Measurements from ENCODE around the gene AGMO. TPM values are rescaled to one million over a fixed set of nuclear protein-coding genes. Genes with fewer than 3 reads are reported as not detected.

AGMO gene
- total and polyA plus RNA-seq, 2 of the 8 experiments (the other 6 are each of a cell fraction or from before 2014, with no cell fraction given) = 0.22 to 0.45 TPM

- no peak overlapping the region for H2BK20ac ChIP-seq (ENCODE audit: low read length)
- no peak overlapping the region for H3K9ac ChIP-seq (replicated peaks in 1 of 4; ENCODE audit: extremely low read depth in 1 of 4, low read depth in 3 of 4, low read length in 3 of 4)
- H3K27ac ChIP-seq (ENCODE audit: low read depth, low read length) = no peak overlapping the region
- H3K4me1 ChIP-seq (replicated peaks in 1 of 4; ENCODE audit: control insufficient read depth in 3 of 4, insufficient read depth in 4 of 4, low read length in 3 of 4) = no peaks in the 10 kb centered on the region
- H2BK12ac ChIP-seq (ENCODE audit: low read depth, low read length) = no peak overlapping the region
- H3K4ac ChIP-seq (replicated peaks; ENCODE audit: insufficient read length, low read depth, low read length) = no peak overlapping the region
- DNase-seq (ENCODE audit: low read depth in 1 of 2, low spot score in 2 of 2) (no peak), FAIRE-seq (no peak)
- H3K4me3 ChIP-seq (ENCODE audit: extremely low read depth in 1 of 4, insufficient read depth in 2 of 4, low read depth in 3 of 4, low read length in 4 of 4) = no peak overlapping the region
- no peaks in the 10 kb centered on the region for H4K20me1 ChIP-seq (replicated peaks in 1 of 2; ENCODE audit: control insufficient read depth in 1 of 2, insufficient read depth in 2 of 2, low read length in 2 of 2)
- no peak overlapping the region for H3K23ac ChIP-seq (ENCODE audit: insufficient read length)
- CTCF ChIA-PET (ENCODE audit: partially characterized antibody) = interaction anchor here (0.6 kb wide), 1 partner anchor 577 kb away, joined by 3 read pairs; no protein-coding TSS in a partner anchor
- WGBS, 2 experiments (ENCODE audit: extremely low coverage in 1 of 2, insufficient coverage in 1 of 2, insufficient read length in 1 of 2, insufficient replicate concordance in 2 of 2, low coverage in 1 of 2, low lambda C conversion rate in 2 of 2, missing lambda C conversion rate in 1 of 2) = 82% methylated on average over 1 of the region's 1 CpG; no CpG with 5 or more reads in 1 of the 2 experiments
- H3K79me1 ChIP-seq (ENCODE audit: low read depth, low read length) = no peaks in the 10 kb centered on the region
- no peak overlapping the region for H3K18ac ChIP-seq (ENCODE audit: extremely low read depth, low read length)
- POLR2A ChIA-PET (ENCODE audit: partially characterized antibody) = no interaction called here
- no peak overlapping the region for H2BK120ac ChIP-seq (replicated peaks; ENCODE audit: low read depth, low read length)
- no peak overlapping the region for H3K14ac ChIP-seq (ENCODE audit: insufficient read length)
- H3K79me2 ChIP-seq (ENCODE audit: control insufficient read depth in 1 of 2, insufficient read depth in 2 of 2, low read length in 2 of 2) = no peaks in the 10 kb centered on the region
- H4K91ac ChIP-seq (replicated peaks; ENCODE audit: insufficient read length, low read length) = no peak overlapping the region
- H3K56ac ChIP-seq (replicated peaks; ENCODE audit: insufficient read length, low read depth, low read length) = no peak overlapping the region
- no peaks in the 10 kb centered on the region for H3K23me2 ChIP-seq (ENCODE audit: low read depth, low read length)
- H2BK15ac ChIP-seq (ENCODE audit: low read length) = no peak overlapping the region
- no peaks in the 10 kb centered on the region for H3K9me3 ChIP-seq (ENCODE audit: insufficient read depth in 2 of 2, low read depth in 1 of 2, low read length in 1 of 2)
- no peak overlapping the region for H2BK5ac ChIP-seq (ENCODE audit: low read depth, low read length)
- H3K36me3 ChIP-seq (ENCODE audit: control insufficient read depth in 2 of 4, insufficient read depth in 4 of 4, low read length in 3 of 4) = no peaks in the 10 kb centered on the region
- H3K4me2 ChIP-seq (ENCODE audit: insufficient read depth in 1 of 2, low read depth in 2 of 2, low read length in 2 of 2) = no peak overlapping the region
- no peak overlapping the region for H2AK5ac ChIP-seq (ENCODE audit: low read depth, low read length)
- H4K8ac ChIP-seq (ENCODE audit: extremely low read depth, insufficient read depth, low read length) = no peak overlapping the region
- no peaks in the 10 kb centered on the region for H3K27me3 ChIP-seq (replicated peaks in 1 of 4; ENCODE audit: control insufficient read depth in 3 of 4, extremely low read depth in 1 of 4, insufficient read depth in 3 of 4, low read length in 3 of 4)
- no peak overlapping the region for H4K5ac ChIP-seq (ENCODE audit: insufficient read length, low read depth, low read length)
- no peak overlapping the region for H2AFZ ChIP-seq (ENCODE audit: low read length)
These were observed 128.7 kb downstream of the AGMO start for GRCh38 chr7:15433151-15433550.
